Fibroblast of lung (primary cell): Measurements from ENCODE around the gene BMP7.

Source experiments
- EZH2 ChIP-seq: IDR thresholded peaks from 2 replicates; pipeline ENCODE4 v1.5.1; 2012; ENCODE audit warnings: low read length, control low read depth, mild to moderate bottlenecking; ENCODE audit errors: missing control alignments
- TF ChIP-seq, protein P1 (sequence below), 2 donors: IDR thresholded peaks in 1 of 2; conservative IDR thresholded peaks in 1 of 2; 1 replicate in 1 of 2; 2 replicates in 1 of 2; pipeline ENCODE4 v1.5.1; 2011 to 2012; ENCODE audit warnings: low read length in 2 of 2, control low read depth in 1 of 2, inconsistent platforms in 1 of 2, low read depth in 1 of 2, mild to moderate bottlenecking in 1 of 2

DNA sequence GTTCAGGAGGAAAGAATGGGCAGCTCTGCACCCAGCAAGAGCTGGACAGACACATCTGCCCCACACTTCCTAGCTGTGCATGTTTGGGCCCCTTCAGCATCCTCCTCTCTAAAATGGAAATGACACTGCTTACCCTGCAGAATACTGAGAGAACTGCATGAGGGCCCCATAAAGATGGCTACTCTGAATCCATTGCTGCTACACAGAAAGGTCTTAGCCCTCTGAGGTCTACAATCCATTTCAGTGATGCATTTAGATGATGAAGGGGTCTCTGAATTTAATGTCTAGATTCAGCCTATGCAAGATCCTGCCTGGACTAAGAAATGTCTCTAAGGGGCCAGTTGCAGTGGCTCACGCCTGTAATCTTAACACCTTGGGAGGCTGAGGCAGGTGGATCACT lies 11.3 kb downstream of the BMP7 start:
- TF ChIP-seq, protein P1, sequence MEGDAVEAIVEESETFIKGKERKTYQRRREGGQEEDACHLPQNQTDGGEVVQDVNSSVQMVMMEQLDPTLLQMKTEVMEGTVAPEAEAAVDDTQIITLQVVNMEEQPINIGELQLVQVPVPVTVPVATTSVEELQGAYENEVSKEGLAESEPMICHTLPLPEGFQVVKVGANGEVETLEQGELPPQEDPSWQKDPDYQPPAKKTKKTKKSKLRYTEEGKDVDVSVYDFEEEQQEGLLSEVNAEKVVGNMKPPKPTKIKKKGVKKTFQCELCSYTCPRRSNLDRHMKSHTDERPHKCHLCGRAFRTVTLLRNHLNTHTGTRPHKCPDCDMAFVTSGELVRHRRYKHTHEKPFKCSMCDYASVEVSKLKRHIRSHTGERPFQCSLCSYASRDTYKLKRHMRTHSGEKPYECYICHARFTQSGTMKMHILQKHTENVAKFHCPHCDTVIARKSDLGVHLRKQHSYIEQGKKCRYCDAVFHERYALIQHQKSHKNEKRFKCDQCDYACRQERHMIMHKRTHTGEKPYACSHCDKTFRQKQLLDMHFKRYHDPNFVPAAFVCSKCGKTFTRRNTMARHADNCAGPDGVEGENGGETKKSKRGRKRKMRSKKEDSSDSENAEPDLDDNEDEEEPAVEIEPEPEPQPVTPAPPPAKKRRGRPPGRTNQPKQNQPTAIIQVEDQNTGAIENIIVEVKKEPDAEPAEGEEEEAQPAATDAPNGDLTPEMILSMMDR (conservative IDR thresholded peaks at IDR 0.05 in 1 of 2, IDR thresholded peaks at IDR 0.05 in 1 of 2; ENCODE audit: low read depth in 1 of 2, low read length in 2 of 2), result no peak
- TF ChIP-seq EZH2, result no peak
